ENCODE measurements around the gene MYH14.

GRCh38 chr19:50303558-50303957, 100.1 kb downstream of the MYH14 start:
- no peak for TF ChIP-seq CEBPB (IDR thresholded peaks at IDR 0.05; ENCODE audit: low read depth, low read length)
- no peak for TF ChIP-seq CTCF (IDR thresholded peaks at IDR 0.05; ENCODE audit: control extremely low read depth in 1 of 3, insufficient read depth in 1 of 3, low read depth in 1 of 3, low read length in 3 of 3)
- no peak for TF ChIP-seq TEAD4 (IDR thresholded peaks at IDR 0.05; ENCODE audit: low read depth, low read length)
- TF ChIP-seq ZNF274 (IDR thresholded peaks at IDR 0.05; ENCODE audit: borderline replicate concordance, extremely low read depth, low read length), result no peak
- no peak for TF ChIP-seq JUN (IDR thresholded peaks at IDR 0.05; ENCODE audit: low read depth, low read length)
- TF ChIP-seq EGR1 (IDR thresholded peaks at IDR 0.05; ENCODE audit: borderline replicate concordance, low read depth, low read length), result no peak
